Effector memory CD8-positive, alpha-beta T cell (primary cell): ENCODE measurements around the gene SLC45A2.

Source experiments
- ATAC-seq: fragments of 150-1000 bp; cut with Tn5 transposase; replicated peaks from 2 replicates; pipeline ENCODE4 v1.10.0; 2021; ENCODE audit warnings: mild to moderate bottlenecking, moderate library complexity
- DNase-seq, 3 experiments: peaks; one replicate each; pipeline ENCODE4 v3.0.0; 2021
- H3K27ac Mint-ChIP-seq, 2 donors: one replicate each; pipeline ENCODE4 v1.8.0; 2022; ENCODE audit warnings: mild to moderate bottlenecking in 2 of 2, mixed read lengths in 2 of 2, moderate library complexity in 2 of 2
- H3K27me3 Mint-ChIP-seq, 2 donors: one replicate each; pipeline ENCODE4 v1.8.0; 2022; ENCODE audit warnings: mixed read lengths in 2 of 2
- H3K36me3 Mint-ChIP-seq: one replicate; pipeline ENCODE4 v1.8.0; 2022; ENCODE audit warnings: mild to moderate bottlenecking, moderate library complexity, mixed read lengths; ENCODE audit not compliant: insufficient read depth
- H3K4me1 Mint-ChIP-seq, 2 donors: one replicate each; pipeline ENCODE4 v1.8.0; 2022; ENCODE audit warnings: low read depth in 2 of 2, mixed read lengths in 2 of 2
- H3K4me3 Mint-ChIP-seq, 2 donors: one replicate each; pipeline ENCODE4 v1.8.0; 2022; ENCODE audit warnings: mild to moderate bottlenecking in 2 of 2, mixed read lengths in 2 of 2, moderate library complexity in 2 of 2
- H3K9me3 Mint-ChIP-seq, 2 donors: one replicate each; pipeline ENCODE4 v1.8.0; 2022; ENCODE audit warnings: mixed read lengths in 2 of 2

The SLC45A2 gene

DNA sequence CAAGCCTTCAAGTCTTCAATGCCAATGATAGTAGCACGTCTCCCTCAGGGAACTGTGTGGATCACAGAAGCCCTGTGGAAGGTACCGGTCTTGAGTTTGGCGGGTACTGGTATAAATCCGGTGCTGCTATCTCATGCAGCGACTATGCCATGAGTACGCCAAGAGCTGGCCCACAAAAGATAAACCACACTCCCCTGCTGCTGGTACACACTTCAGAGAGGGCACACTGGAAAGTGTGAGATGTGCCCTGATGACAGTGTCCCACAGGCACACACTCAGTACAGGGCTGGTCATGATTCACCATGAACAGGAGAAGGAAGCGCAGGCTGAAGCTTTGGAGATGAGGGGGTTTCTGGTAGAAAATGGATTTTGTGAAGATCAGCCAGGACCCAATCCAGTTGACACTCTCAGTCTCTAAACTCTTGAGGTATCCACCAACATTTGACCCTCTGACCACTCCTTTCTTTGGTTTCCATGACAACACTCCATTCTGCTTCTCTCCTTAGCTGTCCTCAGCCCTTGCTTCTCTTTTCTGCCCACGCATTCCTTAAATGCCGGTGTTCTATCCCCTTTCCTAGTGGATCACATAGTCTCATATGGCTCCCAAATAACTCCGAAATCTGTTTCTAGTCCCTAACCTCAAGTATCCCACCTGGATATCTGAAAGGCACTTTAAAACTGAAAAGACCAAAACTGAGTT is 18.3 kb upstream of the SLC45A2 start:
- ATAC-seq: no peak
- Mint-ChIP-seq H3K36me3 (peaks cover 6% of the 10 kb centered on the region), H3K4me3 (no peak overlapping the region), H3K27ac (no peak overlapping the region), H3K4me1 (peaks cover 8% of the 10 kb centered on the region in 2 donors), H3K27me3 (no peaks in the 10 kb centered on the region), H3K9me3 (no peaks in the 10 kb centered on the region)
- no peak for DNase-seq

DNA sequence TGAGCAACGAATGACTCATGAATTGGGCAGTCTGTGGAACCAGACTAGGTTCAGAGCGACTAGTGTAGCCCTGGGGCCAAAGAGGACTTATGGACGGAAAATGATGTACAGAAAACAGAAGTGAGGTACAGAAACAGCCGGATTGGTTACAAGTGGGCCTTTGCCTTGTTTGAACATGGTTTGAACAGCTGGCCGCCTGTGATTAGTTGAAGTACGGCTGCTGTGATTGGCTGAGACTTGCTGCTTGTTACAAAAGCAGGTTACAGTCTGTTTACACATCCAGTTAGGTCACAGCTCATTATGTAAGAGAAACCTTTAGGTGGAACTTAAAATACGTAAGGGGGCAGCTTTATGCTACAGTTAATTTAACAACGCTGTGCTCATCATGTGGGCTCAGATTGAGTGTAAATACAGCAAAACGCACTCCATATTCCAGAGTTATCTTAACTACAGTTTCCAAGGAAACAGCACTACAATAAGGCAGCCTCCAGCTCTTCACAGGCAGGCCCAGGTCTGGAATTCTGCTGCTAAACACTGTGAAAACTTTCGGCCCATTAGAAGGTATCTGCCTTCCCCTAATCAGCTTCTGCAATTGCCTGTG is 16.8 kb upstream of the SLC45A2 start:
- no peak for ATAC-seq
- DNase-seq: no peak
- H3K36me3 Mint-ChIP-seq: no peaks in the 10 kb centered on the region
- H3K4me1 Mint-ChIP-seq: peaks cover 3% of the 10 kb centered on the region in 2 donors
- H3K4me3 Mint-ChIP-seq: no peak overlapping the region
- H3K9me3 Mint-ChIP-seq: no peaks in the 10 kb centered on the region
- H3K27me3 Mint-ChIP-seq: no peaks in the 10 kb centered on the region
- no peak overlapping the region for H3K27ac Mint-ChIP-seq

DNA sequence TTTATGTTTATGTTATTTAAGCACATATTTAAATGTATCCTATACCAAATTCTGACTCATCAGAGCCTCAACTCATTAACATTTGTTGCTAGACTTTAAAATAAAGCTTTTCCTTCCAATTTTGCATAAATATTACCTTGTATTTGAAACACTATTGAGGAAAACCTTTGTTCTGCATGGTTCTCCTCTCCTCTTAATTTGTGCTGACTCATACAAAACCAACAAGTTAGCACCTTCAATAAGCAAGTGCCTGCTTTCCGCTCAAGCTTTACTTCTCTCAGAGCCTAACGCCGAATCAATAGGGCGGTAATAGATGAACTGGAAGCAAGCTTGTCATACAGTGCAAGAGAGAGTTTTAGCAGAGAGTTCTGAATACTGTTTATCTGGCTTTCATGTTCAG is 15.5 kb upstream of the SLC45A2 start:
- Mint-ChIP-seq H3K4me3 (no peak overlapping the region), H3K27ac (no peak overlapping the region), H3K4me1 (peaks cover 3% of the 10 kb centered on the region in 2 donors), H3K9me3 (no peaks in the 10 kb centered on the region), H3K36me3 (peaks cover 5% of the 10 kb centered on the region), H3K27me3 (no peaks in the 10 kb centered on the region)
- no peak for DNase-seq
- ATAC-seq: no peak

DNA sequence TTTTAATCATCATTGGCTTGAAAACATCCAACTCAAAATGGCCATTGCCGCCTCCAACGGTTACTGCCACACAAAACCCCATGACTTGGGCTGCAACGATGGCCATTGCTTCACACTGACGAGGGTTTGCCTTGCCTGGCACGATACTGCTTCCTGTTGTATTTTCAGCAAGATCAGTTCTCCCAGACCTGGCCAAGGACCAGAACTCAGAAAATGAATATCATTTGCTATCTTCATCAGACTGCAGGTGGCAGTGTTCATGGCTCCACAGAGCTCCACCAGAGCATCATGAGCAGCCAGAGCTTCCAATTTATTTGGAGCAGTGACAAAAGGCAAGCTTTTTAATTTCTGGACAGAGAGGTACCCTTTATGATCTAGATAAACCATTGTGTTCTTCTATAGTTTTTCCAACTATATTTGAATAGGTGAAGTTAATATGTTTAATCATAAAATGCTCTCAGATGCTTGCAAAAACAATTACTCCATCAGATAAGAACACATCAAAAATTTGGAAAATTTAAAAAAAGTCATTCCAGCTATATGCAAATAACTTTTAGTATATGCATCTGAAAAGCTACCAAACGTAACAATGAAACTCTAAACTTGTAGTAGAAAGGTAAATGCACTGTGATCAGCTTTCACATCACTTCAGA is 13.0 kb upstream of the SLC45A2 start:
- Mint-ChIP-seq H3K9me3 (no peaks in the 10 kb centered on the region), H3K27me3 (no peaks in the 10 kb centered on the region), H3K36me3 (peaks cover 5% of the 10 kb centered on the region), H3K27ac (peak overlapping the region in 1 of 2 donors; percentile 56), H3K4me1 (peaks cover 3% of the 10 kb centered on the region in 2 donors), H3K4me3 (no peak overlapping the region)
- DNase-seq: peak; percentile 15 to 31 (median 18)
- ATAC-seq: peak; percentile 70

DNA sequence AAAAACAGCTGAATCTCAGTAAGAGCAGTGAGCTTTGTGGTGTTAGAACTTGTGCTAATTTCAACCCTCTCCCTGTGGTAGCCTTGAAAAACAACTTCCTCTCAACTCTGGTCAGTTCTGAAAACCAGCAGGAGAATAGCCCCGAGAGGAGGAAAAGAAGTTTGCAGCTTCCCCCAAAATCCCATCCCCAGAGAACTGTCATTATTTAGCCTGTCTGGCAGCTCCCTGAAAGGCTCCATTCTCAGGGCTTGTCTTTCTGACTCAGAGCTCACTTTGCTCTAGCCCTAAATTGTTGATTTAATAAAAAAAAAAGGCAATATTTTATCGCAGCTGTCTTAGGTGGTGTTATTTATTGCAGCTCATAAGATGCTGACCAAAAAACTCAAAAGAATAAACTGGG is 11.4 kb upstream of the SLC45A2 start:
- no peak overlapping the region for H3K4me3 Mint-ChIP-seq
- no peaks in the 10 kb centered on the region for H3K9me3 Mint-ChIP-seq
- H3K4me1 Mint-ChIP-seq: peaks cover 3% of the 10 kb centered on the region in 2 donors
- H3K27ac Mint-ChIP-seq: peak overlapping the region in 1 of 2 donors; percentile 23
- ATAC-seq (no peak), DNase-seq (no peak)
- no peaks in the 10 kb centered on the region for H3K27me3 Mint-ChIP-seq
- H3K36me3 Mint-ChIP-seq: peaks cover 5% of the 10 kb centered on the region

DNA sequence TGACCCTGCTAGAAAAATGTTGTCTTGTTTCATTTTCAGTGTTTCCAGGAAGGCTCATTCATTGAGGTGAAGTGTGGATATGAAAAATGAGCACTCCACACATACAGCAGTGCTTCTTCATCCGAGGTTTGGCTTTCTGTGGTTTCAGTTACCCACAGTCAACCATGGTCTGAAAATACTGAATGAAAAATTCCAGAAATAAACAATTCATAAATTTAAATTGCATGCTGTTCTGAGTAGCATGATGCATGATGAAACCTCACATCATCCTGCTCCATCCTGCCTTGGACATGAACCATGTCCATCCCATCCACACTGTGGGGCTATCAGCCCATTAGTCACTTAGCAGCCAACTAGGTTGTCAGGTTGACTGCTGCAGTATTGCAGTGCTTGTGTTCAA is 10.4 kb upstream of the SLC45A2 start:
- DNase-seq (no peak), ATAC-seq (no peak)
- Mint-ChIP-seq H3K4me3 (no peak overlapping the region), H3K27me3 (no peaks in the 10 kb centered on the region), H3K4me1 (peaks cover 3% of the 10 kb centered on the region in 2 donors), H3K36me3 (peaks cover 5% of the 10 kb centered on the region), H3K27ac (peak overlapping the region in 1 of 2 donors; percentile 2), H3K9me3 (no peaks in the 10 kb centered on the region)

DNA sequence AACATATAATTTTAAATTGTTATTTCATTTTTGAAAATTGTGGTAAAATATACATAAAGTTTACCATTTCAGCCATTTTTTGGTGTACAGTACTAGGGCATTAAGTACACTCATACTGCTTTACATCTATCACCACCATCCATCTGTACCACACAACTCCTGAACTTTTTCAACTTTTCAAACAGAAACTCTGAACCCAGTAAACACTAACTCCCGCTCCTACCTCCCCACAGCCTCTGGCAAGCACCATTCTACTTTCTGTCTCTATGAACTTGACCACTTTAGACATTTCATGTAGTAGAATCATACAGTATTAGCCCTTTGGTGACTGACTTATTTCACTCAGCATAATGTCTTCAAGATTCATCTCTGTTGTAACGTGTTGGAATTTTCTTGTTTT is 8.4 kb upstream of the SLC45A2 start:
- no peak for ATAC-seq
- H3K4me1 Mint-ChIP-seq: peaks cover 3% of the 10 kb centered on the region in 2 donors
- H3K4me3 Mint-ChIP-seq: no peak overlapping the region
- H3K27me3 Mint-ChIP-seq: no peaks in the 10 kb centered on the region
- H3K9me3 Mint-ChIP-seq: no peaks in the 10 kb centered on the region
- no peak for DNase-seq
- peaks cover 15% of the 10 kb centered on the region for H3K36me3 Mint-ChIP-seq
- no peak overlapping the region for H3K27ac Mint-ChIP-seq

DNA sequence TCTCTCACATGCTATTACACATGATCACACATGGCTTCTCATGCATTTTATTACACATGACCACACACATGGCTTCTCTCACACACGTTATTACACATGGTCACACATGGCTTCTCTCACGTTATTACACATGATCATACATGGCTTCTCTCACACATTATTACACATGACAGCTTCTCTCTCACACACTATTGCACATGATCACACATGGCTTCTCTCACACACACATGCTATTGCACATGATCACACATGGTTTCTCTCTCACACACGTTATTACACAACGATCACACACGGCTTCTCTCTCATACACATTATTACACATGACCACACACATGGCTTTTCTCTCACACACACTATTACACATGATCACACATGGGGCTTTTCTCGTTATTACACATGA is 954 bp upstream of the SLC45A2 start:
- Mint-ChIP-seq H3K4me1 (no peaks in the 10 kb centered on the region), H3K27me3 (no peaks in the 10 kb centered on the region), H3K27ac (no peak overlapping the region), H3K9me3 (no peaks in the 10 kb centered on the region), H3K36me3 (peaks cover 9% of the 10 kb centered on the region), H3K4me3 (no peak overlapping the region)
- ATAC-seq: no peak
- no peak for DNase-seq

DNA sequence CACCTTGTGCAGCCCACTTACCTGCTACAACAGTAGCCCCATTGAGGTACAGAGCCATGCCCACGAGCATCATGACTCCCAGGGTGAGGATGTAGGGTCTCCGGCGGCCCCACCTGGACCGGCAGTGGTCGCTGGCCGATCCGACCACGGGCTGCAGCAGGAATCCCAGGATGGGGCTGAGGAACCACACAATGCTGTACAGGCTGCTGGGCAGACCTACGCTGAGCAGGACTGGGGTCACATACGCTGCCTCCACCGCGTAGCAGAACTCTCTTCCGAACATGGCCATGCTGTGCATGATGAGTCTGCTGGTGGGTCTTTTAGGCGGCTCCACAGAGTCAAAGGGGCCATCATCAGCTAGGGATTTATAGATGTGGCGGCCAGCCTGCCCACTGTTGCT is 315 bp downstream of the SLC45A2 start:
- H3K36me3 Mint-ChIP-seq: peaks cover 6% of the 10 kb centered on the region
- no peak for ATAC-seq
- no peaks in the 10 kb centered on the region for H3K9me3 Mint-ChIP-seq
- DNase-seq: no peak
- H3K4me1 Mint-ChIP-seq: no peaks in the 10 kb centered on the region
- no peak overlapping the region for H3K4me3 Mint-ChIP-seq
- no peak overlapping the region for H3K27ac Mint-ChIP-seq
- H3K27me3 Mint-ChIP-seq: no peaks in the 10 kb centered on the region

DNA sequence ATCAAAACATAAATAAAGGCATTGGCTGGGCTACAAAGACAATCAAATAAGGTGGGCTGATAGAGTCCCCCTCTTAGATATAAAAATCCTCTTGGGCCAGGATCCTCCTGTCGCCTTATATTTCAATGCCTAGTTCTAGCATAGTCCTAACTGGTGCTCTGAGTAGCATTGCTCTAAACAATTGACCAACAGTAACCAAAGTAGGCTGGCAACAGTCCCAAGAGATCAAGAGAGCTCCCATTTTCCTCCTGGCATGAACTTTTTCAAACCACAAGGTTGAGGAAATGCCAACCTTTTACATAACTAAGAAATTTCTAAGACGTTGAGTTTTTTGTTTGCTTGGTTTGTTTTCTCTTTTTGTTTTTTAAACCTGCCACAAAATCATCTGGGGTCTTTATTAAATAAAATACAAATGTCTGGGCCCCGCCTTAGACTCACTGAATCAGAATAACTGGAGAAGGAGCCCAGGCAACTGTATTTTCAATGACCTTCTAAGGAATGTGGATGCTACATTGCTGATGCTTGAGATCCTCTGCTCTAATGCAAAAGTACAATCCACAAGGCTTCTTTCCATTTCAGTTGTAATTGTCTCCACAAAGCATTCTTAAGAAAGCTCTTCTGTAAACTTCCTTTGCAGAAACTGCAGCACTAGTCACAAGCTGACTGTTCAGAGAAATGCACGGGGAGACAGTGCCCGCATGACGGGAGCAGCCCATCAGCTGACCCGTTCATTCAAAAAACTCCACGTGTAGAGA is 2.9 kb downstream of the SLC45A2 start:
- ATAC-seq (no peak), DNase-seq (no peak)
- no peaks in the 10 kb centered on the region for H3K9me3 Mint-ChIP-seq
- no peak overlapping the region for H3K4me3 Mint-ChIP-seq
- no peaks in the 10 kb centered on the region for H3K4me1 Mint-ChIP-seq
- H3K36me3 Mint-ChIP-seq: no peaks in the 10 kb centered on the region
- H3K27me3 Mint-ChIP-seq: peaks cover 0 to 8% of the 10 kb centered on the region in 2 donors
- H3K27ac Mint-ChIP-seq: no peak overlapping the region

DNA sequence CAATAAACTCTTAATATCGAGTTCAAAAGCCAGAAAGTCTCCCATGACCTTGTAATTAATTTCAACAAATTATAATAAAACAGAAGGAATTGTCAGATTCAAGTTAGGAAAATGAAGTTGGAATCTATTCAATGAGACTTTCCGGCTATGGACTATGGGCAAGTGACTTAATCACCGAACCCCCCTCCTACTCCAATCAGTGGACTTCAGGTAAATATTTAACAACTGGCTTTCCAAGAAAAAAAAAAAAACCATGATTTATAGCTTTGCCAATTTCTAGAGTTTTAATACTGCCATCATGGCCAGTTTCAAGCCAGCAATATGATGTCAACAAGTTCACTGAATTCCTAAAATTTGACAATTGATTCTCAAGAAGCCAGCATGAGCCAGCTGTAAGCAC is 4.5 kb downstream of the SLC45A2 start:
- Mint-ChIP-seq H3K36me3 (no peaks in the 10 kb centered on the region), H3K9me3 (no peaks in the 10 kb centered on the region), H3K4me3 (no peak overlapping the region), H3K27ac (no peak overlapping the region), H3K4me1 (no peaks in the 10 kb centered on the region), H3K27me3 (peaks cover 3 to 15% of the 10 kb centered on the region in 2 donors)
- no peak for ATAC-seq
- DNase-seq: no peak

DNA sequence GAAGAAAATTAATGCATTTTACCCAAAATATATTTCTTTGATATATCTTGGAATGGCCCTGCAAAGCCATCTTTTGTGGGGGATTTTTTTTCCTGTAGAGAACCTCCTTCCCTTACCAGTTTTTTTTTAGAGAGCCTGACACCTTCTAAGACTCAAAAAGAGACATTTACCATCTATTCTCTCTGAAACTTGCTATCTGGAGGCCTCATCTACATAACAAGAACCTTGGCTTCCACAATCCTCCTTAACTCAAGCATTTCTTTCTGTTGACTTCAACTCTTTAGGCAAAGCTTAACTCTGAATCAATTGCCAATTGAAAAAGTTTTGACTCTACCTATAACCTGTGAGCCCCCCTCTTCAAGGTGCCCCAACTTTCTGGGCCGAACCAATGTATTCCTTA is 6.2 kb downstream of the SLC45A2 start:
- Mint-ChIP-seq H3K36me3 (no peaks in the 10 kb centered on the region), H3K9me3 (no peaks in the 10 kb centered on the region), H3K4me3 (no peak overlapping the region), H3K4me1 (no peaks in the 10 kb centered on the region), H3K27me3 (peaks cover 11 to 28% of the 10 kb centered on the region in 2 donors), H3K27ac (no peak overlapping the region)
- DNase-seq (no peak), ATAC-seq (no peak)

DNA sequence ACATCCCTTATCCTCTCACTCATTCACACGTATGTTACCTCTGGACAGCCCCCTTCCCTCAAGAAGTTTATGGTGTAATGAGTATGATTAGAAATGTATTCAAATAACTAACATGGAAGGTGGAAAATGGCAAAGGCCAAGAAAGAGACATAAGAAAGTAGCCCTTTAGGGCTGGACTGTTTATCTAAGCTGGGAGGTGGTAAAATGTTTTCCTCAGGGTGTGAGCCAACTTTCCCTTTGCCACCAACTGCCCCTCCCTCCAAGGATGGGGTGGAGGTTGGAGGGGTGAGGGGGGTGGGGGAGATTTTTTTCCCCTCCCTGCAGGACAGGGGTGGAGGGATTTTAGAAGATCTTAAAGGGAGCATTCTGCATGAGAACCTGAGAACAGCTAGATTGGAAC is 8.2 kb downstream of the SLC45A2 start:
- ATAC-seq (no peak), DNase-seq (no peak)
- Mint-ChIP-seq H3K27me3 (peaks cover 11 to 35% of the 10 kb centered on the region in 2 donors), H3K4me3 (no peak overlapping the region), H3K4me1 (no peaks in the 10 kb centered on the region), H3K36me3 (no peaks in the 10 kb centered on the region), H3K9me3 (no peaks in the 10 kb centered on the region), H3K27ac (no peak overlapping the region)
